AG09309 (cell line): ENCODE results near the gene OMA1.
"Not testable (repeated sequence)": the region's sequence is repeated elsewhere in the genome, so short reads cannot be mapped to it uniquely, and the experiment has no call there.

Experiments used
- DNase-seq: peaks from one replicate; pipeline ENCODE4 v3.0.0-alpha.2; 2010; ENCODE audit warnings: low read depth
- H3K4me3 ChIP-seq: 2 replicates; pipeline ENCODE4 v1.5.1; 2011; ENCODE audit warnings: mild to moderate bottlenecking, low read depth, low read length, moderate library complexity; ENCODE audit not compliant: control insufficient read depth
- CTCF ChIP-seq: IDR thresholded peaks from 2 replicates; pipeline ENCODE4 v1.5.1; 2011; ENCODE audit warnings: mild to moderate bottlenecking, low read depth, low read length, inconsistent platforms; ENCODE audit not compliant: insufficient read depth, control insufficient read depth; ENCODE audit errors: missing control alignments

OMA1 gene

GRCh38 chr1:58555393-58555792, 8.9 kb upstream of the OMA1 start:
- DNase-seq: no peak
- no peak overlapping the region for H3K4me3 ChIP-seq
- no peak for TF ChIP-seq CTCF

- no peak for TF ChIP-seq CTCF
- no peak overlapping the region for H3K4me3 ChIP-seq
- DNase-seq: no peak
Observed at GRCh38 chr1:58551186-58552140, 4.9 kb upstream of the OMA1 start.

- H3K4me3 ChIP-seq, DNase-seq: not testable (repeated sequence)
Observed at GRCh38 chr1:58549291-58549690, 2.8 kb upstream of the OMA1 start.

- no peak for TF ChIP-seq CTCF
- no peak for DNase-seq
Observed at GRCh38 chr1:58548371-58548770, 1.8 kb upstream of the OMA1 start.

GRCh38 chr1:58545591-58546519, 671 bp downstream of the OMA1 start:
- DNase-seq: peak; percentile 28
- peak overlapping the region; percentile 71 for H3K4me3 ChIP-seq
- TF ChIP-seq CTCF: no peak

More at GRCh38 chr1:58548371-58548770, 1.8 kb upstream of the OMA1 start:
- no peak overlapping the region for H3K4me3 ChIP-seq

- TF ChIP-seq CTCF: no peak
- no peak for DNase-seq
- no peak overlapping the region for H3K4me3 ChIP-seq
Observed at GRCh38 chr1:58543260-58543659, 3.3 kb downstream of the OMA1 start.

- no peak for DNase-seq
- no peak for TF ChIP-seq CTCF
- no peak overlapping the region for H3K4me3 ChIP-seq
Observed at GRCh38 chr1:58539553-58539952, 7.0 kb downstream of the OMA1 start.
